HG03045 (cell line): ENCODE results near the gene CCDC81.
"Not testable (repeated sequence)": the region's sequence is repeated elsewhere in the genome, so short reads cannot be mapped to it uniquely, and the experiment has no call there.

ENCODE experiments used
- ATAC-seq: cut with Tn5 transposase; IDR thresholded peaks from one replicate; pipeline ENCODE4 v1.9.1; 2021; ENCODE audit warnings: mild to moderate bottlenecking, moderate library complexity; ENCODE audit not compliant: unreplicated experiment

Gene CCDC81

DNA sequence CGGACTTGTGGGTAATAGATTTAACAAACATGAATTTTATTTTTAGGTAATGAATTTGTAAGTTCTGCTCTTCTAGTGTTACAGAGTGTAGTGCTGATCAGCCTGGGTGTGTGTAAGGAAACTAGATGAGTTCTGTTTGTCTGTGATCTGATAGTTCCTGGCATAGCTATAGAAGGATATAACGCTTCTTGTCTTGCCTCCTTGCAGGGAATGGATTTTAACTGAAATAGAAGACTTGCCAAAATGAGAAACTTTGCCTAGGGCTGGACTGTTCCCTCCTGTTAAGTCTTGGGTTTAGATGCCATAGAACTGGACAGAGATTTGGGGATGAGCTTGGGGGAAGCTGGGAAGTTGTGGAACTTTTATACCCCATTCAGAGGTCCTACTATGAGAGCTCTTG lies 11.6 kb downstream of the CCDC81 start:
- ATAC-seq = no peak

DNA sequence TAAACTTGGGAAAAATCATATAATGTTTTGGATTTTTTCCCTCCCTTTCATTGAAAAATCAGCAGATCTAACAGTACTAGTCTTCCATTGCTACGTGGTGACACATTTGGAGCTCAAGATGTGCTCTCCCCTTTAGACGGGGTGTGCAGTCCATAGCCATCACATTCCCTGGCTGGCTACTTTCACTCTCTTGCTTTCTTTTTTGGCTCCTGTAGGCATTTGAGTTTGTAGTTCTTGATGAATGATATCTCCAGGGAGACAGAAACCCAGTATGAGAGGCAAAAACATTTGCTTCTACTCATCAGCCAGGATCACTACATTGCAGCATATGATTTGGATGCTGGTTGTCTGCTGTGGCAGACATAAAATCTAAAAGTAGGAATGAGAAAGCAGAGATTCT lies 12.1 kb downstream of the CCDC81 start:
- ATAC-seq = no peak

DNA sequence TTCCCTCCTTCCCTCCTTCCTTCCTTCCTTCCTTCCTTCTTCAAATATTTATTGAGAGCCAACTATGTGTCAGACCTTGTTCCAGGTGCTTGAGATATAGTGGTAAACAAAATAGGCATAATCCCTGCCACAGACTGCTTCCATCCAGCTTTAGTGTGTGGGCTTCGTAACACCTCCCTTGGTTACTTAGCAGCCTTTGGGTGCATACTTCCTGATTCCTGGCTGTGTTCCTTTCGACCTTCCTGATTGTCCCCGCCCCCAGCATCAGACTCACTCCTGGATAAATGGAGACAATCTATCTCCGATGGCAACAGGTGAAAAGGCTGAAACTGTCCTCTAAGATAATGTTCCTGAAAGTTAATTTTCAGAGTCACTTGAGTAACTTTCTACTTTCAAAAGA lies 13.5 kb downstream of the CCDC81 start:
- ATAC-seq = no peak

DNA sequence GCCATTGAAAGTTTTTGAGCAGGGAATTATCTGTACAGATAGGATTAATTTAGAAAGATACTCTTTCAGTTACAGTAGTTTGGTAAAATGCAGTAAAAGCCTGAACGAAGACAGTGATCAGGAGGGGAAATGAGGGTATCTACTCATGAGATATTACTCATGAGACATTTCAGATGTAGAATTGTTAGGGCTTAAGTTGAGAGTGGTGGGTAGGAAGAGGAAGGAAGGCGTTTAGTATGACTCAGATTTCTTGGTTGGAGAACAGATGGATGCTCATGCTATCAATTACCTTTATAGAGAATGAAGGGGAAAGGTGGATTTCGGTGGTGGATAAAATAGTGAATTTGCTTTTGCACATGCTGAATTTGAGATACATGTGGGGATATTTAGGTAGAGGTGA lies 15.8 kb downstream of the CCDC81 start:
- no peak for ATAC-seq

DNA sequence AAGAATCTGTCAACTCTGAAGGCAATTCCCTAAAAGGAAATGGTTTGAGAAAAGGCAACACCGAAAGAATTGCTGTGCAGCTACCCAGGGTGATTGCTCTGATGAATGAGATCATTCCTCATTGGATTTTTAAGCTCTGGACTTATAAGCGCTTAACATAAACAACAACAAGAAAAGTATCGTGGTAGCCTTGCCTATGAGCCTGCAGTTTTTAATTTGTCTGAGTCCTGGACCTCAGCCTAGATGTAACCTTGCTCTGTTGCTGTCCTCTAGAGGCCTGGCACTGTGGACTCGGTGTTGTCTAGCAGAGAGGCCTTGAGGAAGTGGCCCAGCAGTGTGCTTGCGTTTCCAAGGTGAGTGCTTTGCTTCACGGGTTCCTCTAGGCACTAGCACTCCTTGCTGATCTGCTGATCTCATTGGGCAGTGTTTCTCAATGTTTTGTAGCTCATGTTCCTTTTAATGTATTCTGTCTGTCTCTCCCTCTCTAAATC lies 20.4 kb downstream of the CCDC81 start:
- ATAC-seq = no peak

DNA sequence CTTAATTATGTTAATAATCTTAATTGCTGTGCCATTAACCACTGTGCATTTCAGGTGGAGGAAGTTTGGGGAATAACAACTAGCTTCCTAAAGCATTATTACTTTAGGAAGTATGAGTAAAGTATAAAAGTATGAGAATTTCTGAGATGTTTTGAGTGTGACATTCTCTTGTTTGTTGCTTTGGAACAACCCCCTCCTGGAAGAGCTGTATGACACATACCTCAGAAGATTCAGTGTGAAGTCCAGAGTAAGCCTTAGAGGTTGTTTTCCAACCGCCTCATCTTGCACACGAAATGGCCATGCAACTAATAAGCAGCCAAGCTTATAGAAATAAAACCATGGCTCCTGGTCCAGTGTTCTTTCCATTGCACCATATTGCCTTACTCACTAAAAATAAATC lies 21.7 kb downstream of the CCDC81 start:
- no peak for ATAC-seq

DNA sequence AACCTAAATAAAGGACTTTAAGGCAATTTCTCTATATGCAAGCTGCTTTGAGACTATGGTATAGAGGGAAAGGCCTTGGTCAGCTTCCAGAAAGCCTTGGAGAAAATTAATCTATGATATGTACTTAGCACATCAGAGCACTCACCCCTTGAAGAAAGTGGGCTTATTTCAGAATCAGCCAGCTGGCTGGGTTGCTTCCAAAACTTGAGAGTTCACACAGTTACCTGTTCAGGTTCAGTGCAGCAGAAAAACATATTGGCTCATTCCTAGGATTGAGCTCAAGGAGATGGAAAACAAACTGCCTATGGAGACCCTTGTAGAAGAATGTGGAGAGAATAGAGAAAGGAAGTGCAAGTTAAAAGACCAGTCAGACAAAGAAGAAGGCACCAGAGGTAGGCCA lies 22.7 kb downstream of the CCDC81 start:
- ATAC-seq = no peak

DNA sequence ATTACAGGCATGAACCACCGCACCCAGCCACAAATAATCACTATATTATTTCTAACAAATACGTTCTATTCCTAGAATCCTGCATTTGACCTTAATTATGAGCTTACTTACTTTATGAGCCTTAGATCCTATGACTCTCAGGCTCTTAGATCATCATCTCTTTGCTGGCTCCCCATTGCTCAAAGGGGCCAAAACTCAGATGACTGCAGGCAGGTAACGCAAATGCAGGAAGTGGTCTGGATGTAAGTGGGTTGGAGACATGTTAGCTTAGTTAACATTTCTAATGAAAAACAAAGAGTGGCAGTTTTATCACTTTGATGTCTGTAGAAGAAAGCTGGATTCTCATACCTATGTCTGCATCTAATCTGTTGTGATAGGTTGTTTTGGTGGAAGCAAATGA lies 23.4 kb downstream of the CCDC81 start:
- ATAC-seq = no peak

DNA sequence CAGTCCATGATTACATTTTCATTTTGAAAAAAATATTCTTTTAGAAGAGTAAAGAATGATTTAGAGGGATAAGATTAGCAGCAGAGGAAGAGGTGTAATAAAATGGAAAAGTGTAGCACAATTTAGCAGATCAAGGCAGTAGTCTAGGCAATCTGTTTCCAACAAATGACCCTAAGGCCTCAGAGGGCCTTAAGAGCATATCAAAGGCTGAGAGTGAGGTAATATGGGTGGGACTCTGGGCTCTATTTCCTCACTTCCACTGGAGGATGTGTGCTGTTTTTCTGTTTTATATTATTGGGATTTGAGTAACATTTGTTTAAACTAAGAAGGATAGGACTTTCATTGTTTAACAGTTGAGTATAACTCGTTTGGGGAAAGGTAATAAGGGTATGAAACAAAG lies 28.8 kb downstream of the CCDC81 start:
- ATAC-seq = no peak

DNA sequence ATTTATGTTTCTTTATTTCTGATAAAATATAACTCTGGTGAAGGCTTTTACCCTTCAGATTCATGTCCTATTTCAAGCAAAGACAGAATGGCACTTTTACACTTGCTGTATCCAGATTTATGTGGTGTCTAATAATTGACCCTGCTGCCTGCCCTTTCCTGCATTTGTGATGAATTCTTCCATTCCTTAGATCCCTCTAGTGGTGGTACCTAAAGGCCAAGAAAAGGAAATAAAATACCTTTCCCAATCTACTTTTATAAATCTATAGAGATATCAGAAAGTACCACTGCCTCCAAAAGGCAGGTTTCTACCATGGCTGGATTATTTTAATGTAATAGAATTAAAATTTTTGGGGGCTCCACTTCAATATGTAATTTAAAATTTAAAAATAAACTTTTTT lies 34.2 kb downstream of the CCDC81 start:
- no peak for ATAC-seq

DNA sequence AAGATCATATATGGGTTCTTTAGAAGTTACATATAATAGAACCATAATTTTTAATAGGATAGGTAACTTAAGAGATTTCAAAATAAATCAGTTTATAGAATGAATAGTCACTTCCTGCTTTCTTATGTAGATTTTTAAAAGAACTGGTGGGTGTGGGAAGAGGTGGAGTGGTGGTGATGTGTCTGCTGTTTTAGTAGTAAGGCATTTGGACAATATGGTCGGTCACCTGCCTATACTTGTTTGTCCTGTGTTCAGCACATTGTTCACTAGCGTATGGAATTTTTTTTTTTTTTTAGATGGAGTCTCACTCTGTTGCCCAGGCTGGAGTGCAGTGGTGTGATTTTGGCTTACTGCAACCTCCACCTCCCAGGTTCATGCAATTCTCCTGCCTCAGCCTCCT lies 39.3 kb downstream of the CCDC81 start:
- no peak for ATAC-seq

DNA sequence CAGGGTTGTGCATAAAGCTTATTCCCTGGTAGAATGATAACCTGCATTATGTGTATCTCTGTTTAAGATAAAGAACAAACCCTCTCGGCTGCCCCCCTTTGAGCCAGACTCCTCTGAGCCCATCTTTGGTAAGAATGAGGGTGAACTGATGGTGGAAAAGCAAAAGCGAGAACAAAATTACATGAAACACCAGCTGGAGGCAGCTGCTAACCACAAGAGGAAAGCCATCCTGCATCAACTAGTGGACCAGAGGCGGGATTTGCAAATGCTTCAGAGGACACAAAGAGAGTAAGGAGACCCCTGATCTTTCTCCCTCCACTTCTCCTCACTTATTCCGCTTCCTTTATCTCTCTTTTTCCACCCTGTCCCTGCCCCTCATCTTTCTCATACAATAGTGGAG lies 40.3 kb downstream of the CCDC81 start:
- no peak for ATAC-seq

DNA sequence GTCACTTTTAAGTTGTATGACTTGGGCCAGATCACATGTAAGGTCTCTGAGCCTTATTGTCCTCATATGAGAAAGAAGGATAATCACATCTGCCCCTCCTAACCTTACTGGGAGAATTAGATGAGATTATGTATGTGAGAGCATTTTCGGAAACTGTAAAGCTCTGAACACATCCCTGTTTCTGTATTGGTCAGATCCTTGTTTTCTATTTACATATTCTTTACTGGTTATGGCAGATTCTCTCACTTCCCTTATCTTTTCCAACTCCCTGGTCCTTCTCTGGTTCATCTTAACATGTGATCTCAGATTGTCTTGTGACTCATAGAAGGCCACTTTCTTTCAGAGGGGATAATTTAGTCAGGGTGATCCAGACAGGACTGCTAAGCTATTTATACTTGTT lies 41.8 kb downstream of the CCDC81 start:
- ATAC-seq = no peak

DNA sequence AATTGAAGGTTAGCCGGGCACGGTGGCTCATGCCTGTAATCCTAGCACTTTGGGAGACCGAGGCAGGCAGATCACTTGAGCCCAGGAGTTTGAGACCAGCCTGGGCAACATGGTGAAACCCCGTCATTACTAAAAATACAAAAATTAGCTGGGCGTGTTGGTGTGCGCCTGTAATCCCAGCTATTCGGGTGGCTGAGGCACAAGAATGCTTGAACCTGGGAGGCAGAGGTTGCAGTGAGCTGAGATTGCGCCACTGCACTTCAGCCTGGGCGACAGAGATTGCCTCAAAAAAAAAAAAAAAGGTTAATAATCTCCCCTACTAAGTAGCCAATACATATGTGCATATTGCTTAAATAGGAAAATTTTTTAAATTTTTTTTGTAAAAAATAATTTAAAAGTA lies 42.3 kb downstream of the CCDC81 start:
- not testable (repeated sequence) for ATAC-seq

DNA sequence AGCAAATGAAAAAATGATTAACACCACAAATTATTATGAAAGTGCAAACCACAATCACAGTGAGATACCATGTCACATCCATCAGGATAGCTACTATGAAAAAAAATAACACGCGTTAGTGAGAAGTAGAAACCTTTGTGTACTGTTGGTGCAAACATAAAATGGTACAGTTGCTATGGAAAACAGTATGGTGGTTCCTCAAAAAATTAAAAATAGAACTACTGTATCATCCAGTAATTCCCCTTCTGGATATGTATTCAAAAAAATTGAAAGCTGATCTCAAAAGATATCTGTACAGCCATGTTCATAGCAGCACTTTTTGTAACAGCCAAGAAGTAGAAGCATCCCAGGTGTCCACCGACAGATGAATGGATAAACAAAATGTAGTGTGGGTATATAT lies 43.4 kb downstream of the CCDC81 start:
- no peak for ATAC-seq

DNA sequence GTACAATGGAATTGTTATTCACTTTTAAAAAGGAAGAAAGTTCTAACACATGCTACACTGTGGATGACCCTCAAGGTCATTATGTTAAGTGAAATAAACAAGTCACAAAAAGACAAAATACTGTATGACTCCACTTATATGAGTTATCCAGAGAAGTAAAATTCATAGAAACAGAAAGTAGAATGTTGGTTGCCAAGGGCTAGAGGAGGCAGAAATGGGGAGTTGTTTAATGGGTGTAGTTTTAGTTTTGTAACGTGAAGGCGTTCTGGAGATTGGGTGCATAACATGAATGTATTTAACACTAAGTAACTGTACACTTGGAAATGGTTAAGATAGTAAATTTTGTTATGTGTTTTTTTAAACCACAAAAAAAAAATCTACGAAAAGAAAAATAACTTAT lies 43.8 kb downstream of the CCDC81 start:
- no peak for ATAC-seq

DNA sequence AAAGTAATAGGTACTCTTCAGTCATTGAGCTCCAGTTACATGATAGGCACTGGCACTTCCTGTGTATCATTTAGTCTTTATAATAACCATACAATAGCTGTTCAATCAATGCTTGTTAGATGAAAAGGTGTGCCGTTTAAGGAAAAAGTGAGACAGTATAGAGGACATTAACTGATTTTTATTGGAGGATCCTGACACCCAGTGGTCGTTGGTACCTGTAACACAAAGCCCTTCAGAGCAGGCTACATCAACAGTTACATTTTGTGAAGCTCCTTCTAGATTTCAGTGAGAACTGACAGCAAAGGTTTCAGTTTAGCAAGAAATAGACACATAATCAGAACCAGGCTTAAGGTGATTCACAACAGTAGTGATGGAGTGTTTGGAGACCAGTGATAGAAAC lies 44.2 kb downstream of the CCDC81 start:
- no peak for ATAC-seq

DNA sequence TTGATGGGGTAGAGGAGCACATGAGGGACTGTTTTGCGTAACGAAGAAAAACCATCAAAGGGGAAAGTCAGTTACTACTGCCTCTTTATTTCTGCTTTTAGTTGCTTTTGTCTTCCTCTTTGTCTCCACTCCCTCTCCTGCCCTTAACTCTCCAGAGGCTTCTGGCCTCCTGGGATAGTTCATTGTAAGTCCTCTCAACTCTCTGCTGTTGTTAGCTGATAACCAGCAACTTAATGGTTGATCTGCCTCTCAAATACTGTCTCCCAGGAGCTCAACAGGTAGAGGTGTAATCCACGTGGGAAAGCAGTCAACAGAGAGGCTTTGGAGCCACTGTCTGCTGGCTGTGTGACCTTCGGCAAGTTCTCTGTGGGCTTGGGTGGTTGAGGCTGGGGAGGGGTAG lies 47.3 kb downstream of the CCDC81 start:
- no peak for ATAC-seq

DNA sequence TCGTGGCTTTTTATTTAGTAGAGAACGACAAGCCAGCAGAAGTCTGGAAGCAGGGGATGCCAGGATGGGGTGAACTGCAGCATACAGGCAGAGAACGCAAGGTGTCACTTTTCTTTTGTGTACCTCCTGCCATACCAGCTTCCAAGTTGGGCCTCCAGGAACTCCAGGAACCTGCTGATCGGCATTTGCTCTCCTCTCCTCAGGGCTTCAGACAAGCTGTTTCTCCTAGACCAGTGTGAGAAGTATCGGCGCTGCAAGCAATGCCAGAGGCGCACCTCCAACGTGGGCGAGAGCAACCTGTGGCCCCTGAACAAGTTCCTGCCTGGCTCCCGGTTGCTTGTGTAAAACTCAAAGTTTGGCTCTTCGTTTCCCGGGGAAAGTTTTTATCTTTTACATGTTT lies 47.7 kb downstream of the CCDC81 start:
- ATAC-seq = no peak

DNA sequence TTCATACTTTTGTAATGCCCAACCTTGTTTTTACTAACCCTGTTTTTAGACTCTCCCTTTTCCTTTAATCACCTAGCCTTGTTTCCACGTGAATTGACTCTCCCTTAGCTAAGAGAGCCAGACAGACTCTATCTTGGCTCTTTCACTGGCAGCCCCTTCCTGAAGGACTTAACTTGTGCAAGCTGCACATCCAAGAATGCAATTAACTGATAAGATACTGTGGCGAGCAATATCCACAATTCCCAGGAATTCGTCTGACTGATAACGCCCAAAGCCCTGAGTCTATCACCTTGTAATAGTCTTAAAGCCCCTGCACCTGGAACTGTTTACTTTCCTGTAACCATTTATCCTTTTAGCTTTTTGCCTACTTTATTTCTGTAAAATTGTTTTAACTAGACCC lies 48.8 kb downstream of the CCDC81 start:
- not testable (repeated sequence) for ATAC-seq

DNA sequence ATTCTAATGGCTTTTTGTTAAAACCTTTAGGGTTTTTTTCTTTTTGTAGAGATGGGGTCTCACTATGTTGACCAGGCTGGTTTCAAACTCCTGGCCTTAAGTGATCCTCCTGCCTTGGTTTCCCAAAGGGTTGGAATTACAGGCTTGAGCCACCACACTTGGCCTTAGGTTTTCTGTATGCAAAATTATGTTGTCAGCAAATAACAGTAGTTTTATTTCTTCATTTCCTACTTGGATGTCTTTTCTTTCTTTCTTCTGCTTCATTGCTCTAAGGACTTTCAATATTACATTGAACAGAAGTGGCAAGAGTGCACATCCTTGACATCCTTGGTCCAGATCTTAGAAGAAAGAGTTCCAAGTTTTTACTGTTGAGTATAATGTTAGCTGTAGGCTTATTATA lies 52.8 kb downstream of the CCDC81 start:
- ATAC-seq = no peak

DNA sequence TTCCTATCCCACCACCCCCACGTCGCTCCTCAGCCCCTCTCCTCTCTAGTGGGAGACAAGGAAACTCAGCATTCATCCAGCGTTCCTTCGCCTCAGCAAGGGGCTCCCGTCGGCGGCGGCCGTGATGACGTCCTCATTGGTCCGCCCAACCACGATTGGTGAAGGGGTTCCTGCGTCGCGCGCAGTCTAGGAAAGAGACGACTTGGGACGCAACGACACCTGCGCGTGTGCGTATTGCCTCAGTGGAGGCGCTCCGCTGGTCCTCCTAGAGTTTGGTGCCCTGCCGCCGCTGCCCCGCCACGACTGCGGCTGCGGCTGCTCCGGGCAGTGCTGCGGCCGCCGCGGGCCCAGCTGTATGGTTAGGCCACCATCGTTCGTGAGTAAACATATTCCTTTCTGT lies 56.6 kb downstream of the CCDC81 start:
- ATAC-seq = no peak

DNA sequence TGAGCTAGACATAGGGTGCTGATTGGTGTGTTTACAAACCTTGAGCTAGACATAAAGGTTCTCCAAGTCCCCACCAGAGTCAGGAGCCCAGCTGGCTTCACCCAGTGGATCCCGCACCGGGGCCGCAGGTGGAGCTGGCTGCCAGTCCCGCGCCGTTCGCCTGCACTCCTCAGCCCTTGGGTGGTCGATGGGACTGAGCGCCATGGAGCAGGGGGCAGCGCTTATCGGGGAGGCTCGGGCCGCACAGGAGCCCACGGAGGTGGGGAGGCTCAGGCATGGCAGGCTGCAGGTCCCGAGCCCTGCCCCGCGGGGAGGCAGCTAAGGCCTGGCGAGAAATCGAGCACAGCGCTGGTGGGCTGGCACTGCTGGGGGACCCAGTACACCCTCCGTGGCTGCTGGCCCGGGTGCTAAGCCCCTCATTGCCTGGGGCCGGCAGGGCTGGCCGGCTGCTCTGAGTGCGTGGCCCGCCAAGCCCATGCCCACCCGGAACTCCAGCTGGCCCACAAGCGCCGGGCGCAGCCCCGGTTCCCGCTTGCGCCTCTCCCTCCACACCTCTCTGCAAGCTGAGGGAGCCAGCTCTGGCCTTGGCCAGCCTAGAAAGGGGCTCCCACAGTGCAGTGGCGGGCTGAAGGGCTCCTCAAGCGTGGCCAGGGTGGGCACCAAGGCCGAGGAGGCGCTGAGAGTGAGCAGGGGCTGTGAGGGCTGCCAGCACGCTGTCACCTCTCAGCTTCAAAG lies 58.8 kb downstream of the CCDC81 start:
- not testable (repeated sequence) for ATAC-seq
